HCT116 (cell line): ENCODE results near the gene CDC42SE1.

ENCODE experiments used
- EZH2phosphoT487 ChIP-seq: fragments of 200-600 bp; IDR thresholded peaks from 2 replicates; pipeline ENCODE4 v1.6.1; 2018; ENCODE audit warnings: antibody characterized with exemption, borderline replicate concordance
- TF ChIP-seq, protein P1 (sequence below), 3 experiments: fragments of 200-600 bp in 1 of 3; sonication (generic) in 1 of 3; IDR thresholded peaks in 2 of 3; conservative IDR thresholded peaks in 1 of 3; 2 replicates each; pipeline ENCODE4 v1.5.1; 2012 to 2017; ENCODE audit warnings: low read depth in 2 of 3, low read length in 2 of 3, antibody characterized with exemption in 1 of 3, borderline replicate concordance in 1 of 3, control low read depth in 1 of 3, mild to moderate bottlenecking in 1 of 3, mixed read lengths in 1 of 3, mixed run types in 1 of 3, moderate library complexity in 1 of 3; ENCODE audit not compliant: insufficient read depth in 1 of 3

DNA sequence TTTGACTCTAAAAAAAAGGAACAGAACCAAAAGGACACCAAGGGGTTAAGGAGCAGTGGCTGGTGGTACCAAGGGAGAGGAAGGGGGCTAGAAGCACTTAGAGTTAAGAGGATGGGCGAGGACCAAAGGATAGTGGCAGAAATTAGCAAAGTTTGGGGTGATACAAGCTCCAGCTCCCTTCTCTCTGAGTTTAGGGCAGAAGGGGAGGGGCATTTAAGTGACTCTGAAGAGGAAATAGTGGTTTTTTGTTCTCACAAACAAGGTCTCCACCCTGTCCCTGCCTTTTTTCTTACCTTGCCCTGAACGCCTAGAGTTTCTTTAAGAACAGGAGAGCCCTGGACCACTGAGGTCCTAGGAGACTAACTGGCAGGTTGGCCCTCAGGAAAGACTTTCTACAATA is 3.3 kb downstream of the CDC42SE1 start:
- TF ChIP-seq, protein P1, sequence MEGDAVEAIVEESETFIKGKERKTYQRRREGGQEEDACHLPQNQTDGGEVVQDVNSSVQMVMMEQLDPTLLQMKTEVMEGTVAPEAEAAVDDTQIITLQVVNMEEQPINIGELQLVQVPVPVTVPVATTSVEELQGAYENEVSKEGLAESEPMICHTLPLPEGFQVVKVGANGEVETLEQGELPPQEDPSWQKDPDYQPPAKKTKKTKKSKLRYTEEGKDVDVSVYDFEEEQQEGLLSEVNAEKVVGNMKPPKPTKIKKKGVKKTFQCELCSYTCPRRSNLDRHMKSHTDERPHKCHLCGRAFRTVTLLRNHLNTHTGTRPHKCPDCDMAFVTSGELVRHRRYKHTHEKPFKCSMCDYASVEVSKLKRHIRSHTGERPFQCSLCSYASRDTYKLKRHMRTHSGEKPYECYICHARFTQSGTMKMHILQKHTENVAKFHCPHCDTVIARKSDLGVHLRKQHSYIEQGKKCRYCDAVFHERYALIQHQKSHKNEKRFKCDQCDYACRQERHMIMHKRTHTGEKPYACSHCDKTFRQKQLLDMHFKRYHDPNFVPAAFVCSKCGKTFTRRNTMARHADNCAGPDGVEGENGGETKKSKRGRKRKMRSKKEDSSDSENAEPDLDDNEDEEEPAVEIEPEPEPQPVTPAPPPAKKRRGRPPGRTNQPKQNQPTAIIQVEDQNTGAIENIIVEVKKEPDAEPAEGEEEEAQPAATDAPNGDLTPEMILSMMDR (IDR thresholded peaks at IDR 0.05 in 2 of 3, conservative IDR thresholded peaks at IDR 0.05 in 1 of 3; ENCODE audit: borderline replicate concordance in 1 of 3, insufficient read depth in 1 of 3, low read depth in 2 of 3, low read length in 2 of 3), result no peak
- no peak for TF ChIP-seq EZH2phosphoT487
